ENCODE results near the gene ICAM2.

The ICAM2 gene

DNA sequence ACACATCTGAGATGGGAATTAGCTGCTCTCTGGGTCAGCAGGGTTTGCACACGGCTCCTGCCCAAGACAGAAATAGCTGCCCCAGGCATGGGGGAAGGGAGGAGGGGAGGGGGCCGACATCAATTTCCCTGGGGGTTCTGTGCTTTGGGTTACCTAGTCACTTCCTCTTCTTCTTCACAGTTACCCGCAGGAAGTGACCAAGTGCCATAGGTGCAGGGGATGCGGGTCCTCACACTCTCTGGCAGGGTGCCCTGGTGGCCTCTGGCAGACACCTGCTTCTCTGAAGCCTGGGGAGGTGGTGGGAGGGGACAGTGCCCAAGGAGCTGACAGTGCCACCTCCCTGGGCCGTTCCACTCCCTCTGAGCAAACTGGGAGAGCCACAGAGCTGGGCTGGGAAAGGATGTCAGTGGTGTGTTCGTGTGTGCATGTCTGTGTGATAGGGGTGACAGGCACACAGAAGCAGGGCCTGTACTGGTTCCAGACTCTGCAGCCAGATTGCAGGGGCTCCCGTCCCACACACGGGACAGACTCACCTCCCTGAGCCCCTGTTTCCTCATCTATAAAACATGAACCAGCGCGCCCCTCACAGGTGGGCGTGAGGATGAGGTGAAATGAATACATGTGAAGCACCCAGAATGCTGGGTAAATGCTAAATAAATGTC lies 65.9 kb downstream of the ICAM2 start:
- Histone ChIP-seq H3K9me2 (replicated peaks; ENCODE audit: insufficient read depth, low read length) (no peaks in the 10 kb centered on the region), H3K4me3 (ENCODE audit: insufficient read depth, low read length, poor library complexity, severe bottlenecking) (no peak overlapping the region), H3K27ac (ENCODE audit: low read depth, low read length) (peak overlapping the region; percentile 54), H3F3A (ENCODE audit: insufficient read depth) (0 out of 2 replicates have a peak, but pooled peaks cover 7% of the 10 kb centered on the region), H4K20me1 (ENCODE audit: low read depth, low read length) (no peaks in the 10 kb centered on the region), H3K9me3 (ENCODE audit: insufficient read depth, low read length) (no peaks in the 10 kb centered on the region), H3K9ac (ENCODE audit: low read length) (peak overlapping the region; percentile 13; the same call in 1 of the 2 replicates), H3K4me2 (ENCODE audit: low read depth, low read length, poor library complexity, severe bottlenecking) (peak overlapping the region; percentile 28), H3K27me3 (ENCODE audit: low read length) (no peaks in the 10 kb centered on the region), H3K36me3 (ENCODE audit: low read length) (no peaks in the 10 kb centered on the region), H2AFZ (ENCODE audit: low read depth, low read length, severe bottlenecking) (peak overlapping the region; percentile 30), H3K79me2 (ENCODE audit: insufficient read depth, low read length) (no peaks in the 10 kb centered on the region)
- peak; percentile 20 for TF ChIP-seq CTCF (IDR thresholded peaks at IDR 0.05; ENCODE audit: insufficient read depth, low read length, poor library complexity, severe bottlenecking)
- TF ChIP-seq EZH2phosphoT487 (conservative IDR thresholded peaks at IDR 0.05; ENCODE audit: low read length), result no peak
